Endodermal cell (in vitro differentiated cells): ENCODE results near the gene HLF. TPM values are rescaled to one million over a fixed set of nuclear protein-coding genes. Genes with fewer than 3 reads are reported as not detected.

Source experiments
- DNase-seq: peaks from one replicate; pipeline ENCODE4 v3.0.0-alpha.2; 2017
- H3K27ac ChIP-seq: 2 replicates; pipeline ENCODE4 v1.5.1; 2013; ENCODE audit warnings: mild to moderate bottlenecking, low read depth, low read length, moderate library complexity
- H3K27me3 ChIP-seq: 2 replicates; pipeline ENCODE4 v1.6.1; 2013; ENCODE audit warnings: mild to moderate bottlenecking, low read length, moderate library complexity; ENCODE audit not compliant: insufficient read depth, control insufficient read depth, poor library complexity, severe bottlenecking
- H3K36me3 ChIP-seq: 2 replicates; pipeline ENCODE4 v1.7.0; 2013; ENCODE audit warnings: mild to moderate bottlenecking, low read length, moderate library complexity; ENCODE audit not compliant: control insufficient read depth, insufficient read depth
- H3K4me1 ChIP-seq: one replicate; pipeline ENCODE4 v1.7.0; 2013; ENCODE audit warnings: low read length; ENCODE audit not compliant: control insufficient read depth, insufficient read depth
- H3K4me3 ChIP-seq: 2 replicates; pipeline ENCODE4 v1.5.1; 2013; ENCODE audit warnings: mild to moderate bottlenecking, low read length, moderate library complexity
- H3K9ac ChIP-seq: 2 replicates; pipeline ENCODE4 v1.6.1; 2013; ENCODE audit warnings: mild to moderate bottlenecking, low read length, moderate library complexity; ENCODE audit not compliant: poor library complexity, severe bottlenecking; ENCODE audit errors: extremely low read depth
- H3K9me3 ChIP-seq: 2 replicates; pipeline ENCODE4 v1.6.1; 2013; ENCODE audit warnings: mild to moderate bottlenecking, low read length, moderate library complexity; ENCODE audit not compliant: control insufficient read depth
- H3K27ac Mint-ChIP-seq: 2 replicates; pipeline ENCODE4 v1.8.0; 2020; ENCODE audit warnings: mixed read lengths
- H3K27me3 Mint-ChIP-seq: 2 replicates; pipeline ENCODE4 v1.8.0; 2021; ENCODE audit warnings: mild to moderate bottlenecking, mixed read lengths; ENCODE audit not compliant: insufficient read depth
- H3K36me3 Mint-ChIP-seq: 2 replicates; pipeline ENCODE4 v1.8.0; 2020; ENCODE audit warnings: low read depth, mixed read lengths
- H3K4me1 Mint-ChIP-seq: 2 replicates; pipeline ENCODE4 v1.8.0; 2020; ENCODE audit warnings: mixed read lengths
- H3K4me3 Mint-ChIP-seq: 2 replicates; pipeline ENCODE4 v1.8.0; 2020; ENCODE audit warnings: mild to moderate bottlenecking, moderate library complexity, mixed read lengths
- H3K9me3 Mint-ChIP-seq: 2 replicates; pipeline ENCODE4 v1.8.0; 2020; ENCODE audit warnings: mild to moderate bottlenecking, mixed read lengths
- WGBS, 2 experiments: methylation state at CpG; one replicate each; pipeline versions ENCODE4 v1.1.5 to v1.1.7; 2013; ENCODE audit warnings: missing lambda C conversion rate in 2 of 2, mixed read lengths in 1 of 2; ENCODE audit not compliant: insufficient coverage in 1 of 2, insufficient read length in 1 of 2; 5-methylcytosine and 5-hydroxymethylcytosine counted together
- total RNA-seq, 2 donors: library from RNA; stranded (reverse); fragmentation: NEBNext Ultra II Directional in 1 of 2; extraction: Animal tissue kit (Norgen Biotek cat#: 25700) in 1 of 2; gene quantifications; 2 replicates in 1 of 2; 3 replicates in 1 of 2; pipeline ENCODE4 v1.2.1, GENCODE V29; 2021
- TF ChIP-seq, protein P1 (sequence below): fragments of 200-600 bp; sonication (generic); conservative IDR thresholded peaks from 2 replicates; pipeline ENCODE4 v1.5.0; 2021; ENCODE audit warnings: antibody characterized with exemption, mild to moderate bottlenecking

HLF gene
- total RNA-seq, 2 donors from 2014 or later, result not detected

DNA sequence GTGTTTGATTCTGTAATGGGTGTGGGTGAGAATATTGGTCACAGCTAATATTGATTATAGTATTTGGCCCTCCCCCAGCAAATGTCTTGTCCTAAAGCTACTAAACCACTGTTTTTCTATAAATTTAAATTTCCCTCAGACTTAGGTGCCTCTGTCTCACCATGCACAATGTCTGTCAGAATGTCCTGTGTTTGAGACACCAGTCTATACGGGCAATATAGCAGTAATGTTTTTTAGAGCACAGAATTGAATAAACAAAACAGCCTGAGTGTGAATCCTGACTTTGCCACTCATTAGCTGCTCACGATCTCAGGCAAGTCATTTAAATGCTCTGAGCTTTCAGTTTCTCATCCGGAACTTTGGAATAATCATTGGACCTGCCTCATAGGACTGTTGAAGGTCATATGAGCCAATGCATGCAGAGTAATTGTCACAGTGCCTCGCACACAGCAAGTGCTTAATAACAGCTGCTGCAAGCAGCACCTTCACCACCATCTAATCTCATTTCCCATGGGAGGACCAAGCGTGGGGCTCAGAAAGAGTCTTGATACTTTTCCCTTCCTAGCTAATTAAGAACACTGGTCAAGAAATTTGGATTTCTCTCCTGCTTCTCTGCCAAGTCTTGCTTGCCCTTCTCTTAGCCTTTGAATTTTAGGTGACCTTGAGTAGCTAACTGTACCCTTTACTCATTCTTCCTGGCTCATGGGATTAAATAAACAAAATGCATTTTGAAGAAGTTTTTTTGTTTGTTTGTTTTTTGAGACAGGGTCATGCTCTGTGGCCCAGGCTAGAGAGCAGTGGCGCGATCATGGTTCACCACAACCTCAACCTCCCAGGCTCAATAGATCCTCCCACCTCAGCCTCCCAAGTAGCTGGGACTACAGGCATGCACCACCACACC, 9.8 kb downstream of the HLF start:
- H3K27ac Mint-ChIP-seq, result no peak overlapping the region

DNA sequence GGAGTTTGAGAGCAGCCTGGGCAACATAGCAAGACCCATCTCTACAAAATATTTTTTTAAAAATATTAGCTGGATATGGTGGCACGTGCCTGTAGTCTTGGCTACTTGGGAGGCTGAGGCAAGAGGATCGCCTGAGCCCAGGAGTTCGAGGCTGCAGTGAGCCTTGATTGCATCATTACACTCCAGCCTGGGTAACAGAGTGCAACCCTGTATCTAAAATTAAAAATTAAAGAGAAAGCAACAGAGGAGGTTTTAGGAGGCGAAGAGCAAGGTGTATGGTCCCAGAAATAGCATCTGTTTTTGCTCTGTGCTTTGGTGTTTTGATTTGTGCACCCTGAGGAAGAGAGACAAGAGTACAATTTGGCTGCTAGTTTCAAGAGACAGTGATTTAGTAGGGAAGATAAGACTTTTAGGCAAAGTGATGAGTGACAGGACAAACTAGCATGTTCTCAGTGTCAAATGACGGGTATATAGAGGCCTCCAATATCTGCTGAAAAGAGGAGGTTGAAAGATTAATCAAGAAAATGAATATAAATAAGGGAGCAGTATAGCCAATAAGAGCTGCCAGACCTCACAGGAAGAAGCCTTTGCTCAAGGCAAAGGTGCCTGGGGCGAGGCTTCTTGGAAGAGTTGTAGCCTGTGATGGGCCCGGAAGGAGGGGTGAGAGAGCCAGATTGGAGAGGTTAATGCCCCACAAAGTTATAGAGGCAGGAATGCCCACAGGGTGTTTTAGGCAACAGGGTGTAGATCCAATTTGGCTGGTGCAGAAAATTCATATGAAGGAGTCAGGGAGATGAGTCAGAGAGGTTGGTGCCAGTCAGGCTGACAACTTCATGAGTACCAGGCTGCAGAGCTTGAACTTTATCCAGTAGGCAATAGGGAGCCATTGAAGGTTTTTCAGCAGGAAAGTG, 11.4 kb downstream of the HLF start:
- Mint-ChIP-seq H3K9me3 (no peaks in the 10 kb centered on the region), H3K27ac (no peak overlapping the region), H3K4me3 (no peak overlapping the region), H3K27me3 (peaks cover 8% of the 10 kb centered on the region), H3K4me1 (no peaks in the 10 kb centered on the region), H3K36me3 (no peaks in the 10 kb centered on the region)
- WGBS, 2 experiments, result 84 to 95% methylated on average over 4 to 7 of the region's 7 CpGs
- H3K9ac ChIP-seq, result no peak overlapping the region
- TF ChIP-seq, protein P1, sequence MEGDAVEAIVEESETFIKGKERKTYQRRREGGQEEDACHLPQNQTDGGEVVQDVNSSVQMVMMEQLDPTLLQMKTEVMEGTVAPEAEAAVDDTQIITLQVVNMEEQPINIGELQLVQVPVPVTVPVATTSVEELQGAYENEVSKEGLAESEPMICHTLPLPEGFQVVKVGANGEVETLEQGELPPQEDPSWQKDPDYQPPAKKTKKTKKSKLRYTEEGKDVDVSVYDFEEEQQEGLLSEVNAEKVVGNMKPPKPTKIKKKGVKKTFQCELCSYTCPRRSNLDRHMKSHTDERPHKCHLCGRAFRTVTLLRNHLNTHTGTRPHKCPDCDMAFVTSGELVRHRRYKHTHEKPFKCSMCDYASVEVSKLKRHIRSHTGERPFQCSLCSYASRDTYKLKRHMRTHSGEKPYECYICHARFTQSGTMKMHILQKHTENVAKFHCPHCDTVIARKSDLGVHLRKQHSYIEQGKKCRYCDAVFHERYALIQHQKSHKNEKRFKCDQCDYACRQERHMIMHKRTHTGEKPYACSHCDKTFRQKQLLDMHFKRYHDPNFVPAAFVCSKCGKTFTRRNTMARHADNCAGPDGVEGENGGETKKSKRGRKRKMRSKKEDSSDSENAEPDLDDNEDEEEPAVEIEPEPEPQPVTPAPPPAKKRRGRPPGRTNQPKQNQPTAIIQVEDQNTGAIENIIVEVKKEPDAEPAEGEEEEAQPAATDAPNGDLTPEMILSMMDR, result no peak
- no peaks in the 10 kb centered on the region for H3K36me3 ChIP-seq
- no peak overlapping the region for H3K4me3 ChIP-seq
- no peak for DNase-seq
- H3K4me1 ChIP-seq, result no peaks in the 10 kb centered on the region
- no peaks in the 10 kb centered on the region for H3K27me3 ChIP-seq
- H3K9me3 ChIP-seq, result no peaks in the 10 kb centered on the region
- no peak overlapping the region for H3K27ac ChIP-seq

More for the DNA sequence above, 9.8 kb downstream of the HLF start:
- Mint-ChIP-seq H3K4me1 (no peaks in the 10 kb centered on the region), H3K9me3 (no peaks in the 10 kb centered on the region), H3K27me3 (peaks cover 19% of the 10 kb centered on the region), H3K36me3 (no peaks in the 10 kb centered on the region), H3K4me3 (no peak overlapping the region)
- DNase-seq, result no peak
- H3K9ac ChIP-seq, result no peak overlapping the region
- 84 to 90% methylated on average over 4 to 7 of the region's 7 CpGs for WGBS, 2 experiments
- H3K4me1 ChIP-seq, result no peaks in the 10 kb centered on the region
- H3K27ac ChIP-seq, result no peak overlapping the region
- peaks cover 8% of the 10 kb centered on the region for H3K27me3 ChIP-seq
- H3K36me3 ChIP-seq, result no peaks in the 10 kb centered on the region
- TF ChIP-seq, protein P1, result no peak
- H3K9me3 ChIP-seq, result no peaks in the 10 kb centered on the region
- H3K4me3 ChIP-seq, result no peak overlapping the region

DNA sequence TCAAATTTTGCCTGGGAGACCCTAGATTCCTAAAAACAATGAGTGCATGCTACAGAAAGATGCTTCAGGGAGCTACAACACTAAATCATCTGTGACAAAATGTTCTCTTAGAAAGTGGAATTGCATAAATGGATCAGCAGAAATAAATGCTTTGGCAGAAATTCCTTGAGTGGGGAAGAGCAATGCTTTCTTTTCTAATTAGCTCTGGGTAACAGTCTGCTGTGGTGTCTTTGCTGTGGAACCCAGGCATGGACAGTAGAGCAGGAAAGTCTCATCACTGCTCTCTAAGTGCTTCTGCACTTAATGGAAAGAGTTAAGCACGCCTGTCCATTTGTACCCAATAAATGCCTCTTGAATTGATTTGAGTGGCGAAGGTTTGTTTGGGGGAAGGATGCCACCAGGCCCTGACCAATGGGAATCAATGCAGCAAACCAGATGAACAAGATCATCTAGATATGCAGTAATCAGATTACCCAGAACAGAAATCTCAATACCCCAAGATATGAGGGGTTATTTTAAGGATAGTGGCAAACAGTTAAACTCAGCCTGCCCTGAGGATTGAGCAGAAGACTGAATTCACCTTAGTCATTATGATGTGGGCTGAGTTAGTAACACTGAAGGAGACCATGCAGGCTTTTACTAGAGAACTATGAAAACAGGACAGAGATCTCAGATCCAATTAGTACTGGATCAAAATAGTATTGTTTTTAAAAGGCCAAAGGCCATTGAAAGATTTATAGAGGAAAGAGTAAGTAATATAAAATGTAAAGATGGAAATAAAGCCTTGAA, 13.6 kb downstream of the HLF start:
- TF ChIP-seq, protein P1, result no peak
- no peaks in the 10 kb centered on the region for H3K27me3 ChIP-seq
- H3K27ac ChIP-seq, result no peak overlapping the region
- no peak for DNase-seq
- Mint-ChIP-seq H3K4me3 (no peak overlapping the region), H3K27ac (no peak overlapping the region), H3K36me3 (no peaks in the 10 kb centered on the region), H3K9me3 (no peaks in the 10 kb centered on the region), H3K4me1 (no peaks in the 10 kb centered on the region), H3K27me3 (peaks cover 1% of the 10 kb centered on the region)
- no peaks in the 10 kb centered on the region for H3K9me3 ChIP-seq
- no peaks in the 10 kb centered on the region for H3K36me3 ChIP-seq
- H3K4me3 ChIP-seq, result no peak overlapping the region
- WGBS, 2 experiments, result 90 to 97% methylated on average over 2 of the region's 2 CpGs
- H3K9ac ChIP-seq, result no peak overlapping the region
- H3K4me1 ChIP-seq, result no peaks in the 10 kb centered on the region
